Panc1 (cell line): ENCODE measurements around the gene NEK2.

Experiments used
- POLR2AphosphoS5 ChIP-seq: IDR thresholded peaks from 2 replicates; pipeline ENCODE4 v1.6.1; 2012; ENCODE audit warnings: mild to moderate bottlenecking, low read depth, low read length, moderate library complexity
- TCF7L2 ChIP-seq: IDR thresholded peaks from 2 replicates; pipeline ENCODE4 v1.6.1; 2011; ENCODE audit warnings: mild to moderate bottlenecking, low read depth, low read length, inconsistent platforms
- TF ChIP-seq, protein P1 (sequence below): fragments of 450-650 bp; IDR thresholded peaks from 2 replicates; pipeline ENCODE4 v1.5.1; 2017; ENCODE audit warnings: mild to moderate bottlenecking

DNA sequence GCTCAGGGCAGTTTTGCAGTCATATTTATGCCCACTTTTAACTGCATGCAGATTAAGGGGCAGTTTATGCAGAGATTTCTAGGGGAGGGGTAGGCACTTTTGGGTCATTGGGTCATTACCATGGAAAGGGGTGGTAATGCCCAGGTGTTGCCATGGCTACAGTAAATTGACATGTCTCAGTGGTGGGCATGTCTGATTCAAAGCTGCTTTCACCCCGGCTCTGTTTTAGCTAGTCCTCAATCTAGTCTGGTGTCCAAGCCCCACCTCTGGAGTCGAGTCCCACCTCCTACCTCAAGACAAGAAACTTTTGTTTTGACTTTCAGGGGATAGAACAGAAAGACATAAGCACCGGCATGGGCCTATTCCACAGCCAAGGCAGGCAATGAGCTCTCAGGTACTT is 8.9 kb upstream of the NEK2 start:
- TF ChIP-seq, protein P1, sequence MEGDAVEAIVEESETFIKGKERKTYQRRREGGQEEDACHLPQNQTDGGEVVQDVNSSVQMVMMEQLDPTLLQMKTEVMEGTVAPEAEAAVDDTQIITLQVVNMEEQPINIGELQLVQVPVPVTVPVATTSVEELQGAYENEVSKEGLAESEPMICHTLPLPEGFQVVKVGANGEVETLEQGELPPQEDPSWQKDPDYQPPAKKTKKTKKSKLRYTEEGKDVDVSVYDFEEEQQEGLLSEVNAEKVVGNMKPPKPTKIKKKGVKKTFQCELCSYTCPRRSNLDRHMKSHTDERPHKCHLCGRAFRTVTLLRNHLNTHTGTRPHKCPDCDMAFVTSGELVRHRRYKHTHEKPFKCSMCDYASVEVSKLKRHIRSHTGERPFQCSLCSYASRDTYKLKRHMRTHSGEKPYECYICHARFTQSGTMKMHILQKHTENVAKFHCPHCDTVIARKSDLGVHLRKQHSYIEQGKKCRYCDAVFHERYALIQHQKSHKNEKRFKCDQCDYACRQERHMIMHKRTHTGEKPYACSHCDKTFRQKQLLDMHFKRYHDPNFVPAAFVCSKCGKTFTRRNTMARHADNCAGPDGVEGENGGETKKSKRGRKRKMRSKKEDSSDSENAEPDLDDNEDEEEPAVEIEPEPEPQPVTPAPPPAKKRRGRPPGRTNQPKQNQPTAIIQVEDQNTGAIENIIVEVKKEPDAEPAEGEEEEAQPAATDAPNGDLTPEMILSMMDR = no peak
- TF ChIP-seq POLR2AphosphoS5 (no peak), TCF7L2 (no peak)
